ENCODE data around the gene SNTG2. TPM values are rescaled to one million over a fixed set of nuclear protein-coding genes. Genes with fewer than 3 reads are reported as not detected.

The SNTG2 gene
- total and polyA plus RNA-seq, 10 donors = 1.9 to 59.4 (median 18.3) TPM

GRCh38 chr2:1183300-1183699 is 232.7 kb downstream of the SNTG2 start:
- Histone ChIP-seq H3K9me3 (peaks cover 0 to 17% (median 12%) of the 10 kb centered on the region in 8 donors), H3K4me3 (no peak overlapping the region), H3K36me3 (no peaks in the 10 kb centered on the region), H3K27ac (no peak overlapping the region), H3K4me1 (no peaks in the 10 kb centered on the region), H3K27me3 (replicated peaks in 1 of 7) (no peaks in the 10 kb centered on the region)
- DNase-seq = no peak
- TF ChIP-seq CTCF (IDR thresholded peaks at IDR 0.05 in 8 of 11, conservative IDR thresholded peaks at IDR 0.05 in 3 of 11) (no peak), POLR2AphosphoS5 (IDR thresholded peaks at IDR 0.05) (no peak), POLR2A (IDR thresholded peaks at IDR 0.05) (no peak)
- 78 to 92% (median 85%) methylated on average over 3 of the region's 3 CpGs for WGBS, 5 donors
- intact Hi-C loops (cut with DNase I; ENCODE audit: low total_unique reads) = no loop called here

DNA sequence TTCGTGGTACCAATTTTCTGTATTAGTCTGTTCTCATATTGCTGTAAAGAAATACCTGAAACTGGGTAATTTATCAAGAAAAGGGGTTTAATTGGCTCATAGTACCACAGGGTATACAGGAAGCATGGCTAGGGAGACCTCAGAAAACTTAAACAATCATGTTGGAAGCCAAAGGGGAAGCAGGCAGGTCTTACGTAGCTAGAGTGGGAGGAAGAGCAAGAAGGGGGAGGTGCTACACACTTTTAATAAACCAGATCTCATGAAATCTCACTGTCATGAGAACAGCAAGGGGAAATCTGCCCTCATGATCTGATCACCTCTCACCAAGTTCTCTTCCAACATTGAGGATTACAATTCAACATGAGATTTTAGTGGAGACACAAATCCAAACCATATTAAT is 235.8 kb downstream of the SNTG2 start:
- no peak for DNase-seq
- TF ChIP-seq POLR2A (IDR thresholded peaks at IDR 0.05) (no peak), POLR2AphosphoS5 (IDR thresholded peaks at IDR 0.05) (no peak), CTCF (IDR thresholded peaks at IDR 0.05 in 8 of 11, conservative IDR thresholded peaks at IDR 0.05 in 3 of 11) (no peak)
- H3K4me3 ChIP-seq = no peak overlapping the region
- intact Hi-C loops (cut with DNase I; ENCODE audit: low total_unique reads) = no loop called here
- no peaks in the 10 kb centered on the region for H3K36me3 ChIP-seq
- WGBS, 5 donors = 38 to 62% (median 48%) methylated on average over 2 of the region's 2 CpGs
- no peak overlapping the region for H3K27ac ChIP-seq
- H3K4me1 ChIP-seq = no peaks in the 10 kb centered on the region
- no peaks in the 10 kb centered on the region for H3K27me3 ChIP-seq (replicated peaks in 1 of 7)
- peaks cover 0 to 17% (median 12%) of the 10 kb centered on the region in 8 donors for H3K9me3 ChIP-seq

DNA sequence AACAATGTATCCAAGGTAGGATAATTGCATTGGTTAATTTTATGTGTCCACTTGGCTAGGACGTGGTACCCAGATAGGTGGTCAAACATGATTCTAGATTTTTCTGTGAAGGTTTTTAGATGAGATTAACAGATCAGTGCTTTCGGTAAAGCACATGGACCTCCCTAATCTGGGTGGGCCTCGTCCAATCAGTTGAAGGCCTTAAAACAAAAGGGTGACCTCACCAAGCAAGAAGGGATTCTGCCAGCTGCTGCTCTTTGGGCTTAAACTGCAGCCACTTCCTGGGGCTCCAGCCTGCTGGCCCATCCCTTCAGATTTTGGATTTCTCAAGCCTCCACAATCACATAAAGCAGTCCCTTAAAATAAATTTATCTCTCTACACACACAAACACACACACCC is 236.5 kb downstream of the SNTG2 start:
- Histone ChIP-seq H3K27ac (no peak overlapping the region), H3K27me3 (replicated peaks in 1 of 7) (no peaks in the 10 kb centered on the region), H3K4me3 (no peak overlapping the region), H3K4me1 (no peaks in the 10 kb centered on the region), H3K9me3 (peaks cover 0 to 17% (median 12%) of the 10 kb centered on the region in 8 donors), H3K36me3 (no peaks in the 10 kb centered on the region)
- intact Hi-C loops (cut with DNase I; ENCODE audit: low total_unique reads) = no loop called here
- TF ChIP-seq POLR2AphosphoS5 (IDR thresholded peaks at IDR 0.05) (no peak), POLR2A (IDR thresholded peaks at IDR 0.05) (no peak), CTCF (IDR thresholded peaks at IDR 0.05 in 8 of 11, conservative IDR thresholded peaks at IDR 0.05 in 3 of 11) (no peak)
- 81 to 93% (median 85%) methylated on average over 3 of the region's 3 CpGs for WGBS, 5 donors
- no peak for DNase-seq

GRCh38 chr2:1192121-1192520 is 241.5 kb downstream of the SNTG2 start:
- H3K9me3 ChIP-seq = peaks cover 8 to 27% (median 25%) of the 10 kb centered on the region in 8 donors
- 73 to 81% (median 76%) methylated on average over 5 of the region's 5 CpGs for WGBS, 5 donors
- H3K27ac ChIP-seq = no peak overlapping the region
- no peak for DNase-seq
- no peaks in the 10 kb centered on the region for H3K4me1 ChIP-seq
- no peaks in the 10 kb centered on the region for H3K27me3 ChIP-seq (replicated peaks in 1 of 7)
- intact Hi-C loops (cut with DNase I; ENCODE audit: low total_unique reads) = no loop called here
- no peak for TF ChIP-seq POLR2A (IDR thresholded peaks at IDR 0.05)
- no peak for TF ChIP-seq CTCF (IDR thresholded peaks at IDR 0.05 in 8 of 11, conservative IDR thresholded peaks at IDR 0.05 in 3 of 11)
- H3K36me3 ChIP-seq = no peaks in the 10 kb centered on the region
- no peak overlapping the region for H3K4me3 ChIP-seq

Measured in spleen (tissue), 11 donors.